ENCODE data around the gene TYK2. TPM values are rescaled to one million over a fixed set of nuclear protein-coding genes. Genes with fewer than 3 reads are reported as not detected.

Gene TYK2
- total and polyA plus RNA-seq, 8 donors, result 120 to 185 (median 151) TPM

- Histone ChIP-seq H3K4me1 (no peaks in the 10 kb centered on the region), H3K9me3 (no peaks in the 10 kb centered on the region), H3K27me3 (no peaks in the 10 kb centered on the region), H3K36me3 (peaks cover 0 to 99% of the 10 kb centered on the region in 2 donors), H3K27ac (no peak overlapping the region), H3K4me3 (no peak overlapping the region)
- ATAC-seq, result no peak
- no peak for TF ChIP-seq CTCF (IDR thresholded peaks at IDR 0.05)
- DNase-seq, result peak in 1 of 4 donors; percentile 45
- intact Hi-C loops (cut with DNase I), result no loop called here
Measured at GRCh38 chr19:10353793-10354391, 26.5 kb downstream of the TYK2 start.

GRCh38 chr19:10352764-10353671, 27.4 kb downstream of the TYK2 start:
- ATAC-seq, result peak; percentile 24
- intact Hi-C loops (cut with DNase I), result no loop called here
- peaks cover 0 to 90% of the 10 kb centered on the region in 2 donors for H3K36me3 ChIP-seq
- no peaks in the 10 kb centered on the region for H3K4me1 ChIP-seq
- H3K27ac ChIP-seq, result no peak overlapping the region
- H3K27me3 ChIP-seq, result no peaks in the 10 kb centered on the region
- H3K9me3 ChIP-seq, result no peaks in the 10 kb centered on the region
- no peak for TF ChIP-seq CTCF (IDR thresholded peaks at IDR 0.05)
- no peak overlapping the region for H3K4me3 ChIP-seq
- DNase-seq, result peak in 1 of 4 donors; percentile 55

GRCh38 chr19:10346509-10346908, 33.9 kb downstream of the TYK2 start:
- intact Hi-C loops (cut with DNase I), result no loop called here
- Histone ChIP-seq H3K27ac (peak overlapping the region; percentile 57 to 94), H3K9me3 (no peaks in the 10 kb centered on the region), H3K36me3 (peaks cover 0 to 25% of the 10 kb centered on the region in 2 donors), H3K27me3 (no peaks in the 10 kb centered on the region), H3K4me3 (no peak overlapping the region), H3K4me1 (peaks cover 0 to 24% of the 10 kb centered on the region in 2 donors)
- DNase-seq (peak in 1 of 4 donors; percentile 69), ATAC-seq (peak; percentile 94)
- no peak for TF ChIP-seq CTCF (IDR thresholded peaks at IDR 0.05)

- H3K36me3 ChIP-seq, result peaks cover 0 to 8% of the 10 kb centered on the region in 2 donors
- ATAC-seq, result no peak
- H3K27ac ChIP-seq, result no peak overlapping the region
- H3K9me3 ChIP-seq, result no peaks in the 10 kb centered on the region
- H3K4me3 ChIP-seq, result no peak overlapping the region
- TF ChIP-seq CTCF (IDR thresholded peaks at IDR 0.05), result no peak
- DNase-seq, result no peak
- peaks cover 0 to 28% of the 10 kb centered on the region in 2 donors for H3K4me1 ChIP-seq
- intact Hi-C loops (cut with DNase I), result no loop called here
- H3K27me3 ChIP-seq, result no peaks in the 10 kb centered on the region
Measured at GRCh38 chr19:10344780-10345179, 35.6 kb downstream of the TYK2 start.

- TF ChIP-seq CTCF (IDR thresholded peaks at IDR 0.05), result no peak
- H3K27me3 ChIP-seq, result no peaks in the 10 kb centered on the region
- intact Hi-C loops (cut with DNase I), result no loop called here
- peaks cover 0 to 41% of the 10 kb centered on the region in 2 donors for H3K4me1 ChIP-seq
- no peak overlapping the region for H3K27ac ChIP-seq
- no peaks in the 10 kb centered on the region for H3K9me3 ChIP-seq
- H3K4me3 ChIP-seq, result no peak overlapping the region
- DNase-seq, result no peak
- ATAC-seq, result no peak
- no peaks in the 10 kb centered on the region for H3K36me3 ChIP-seq
Measured at GRCh38 chr19:10343495-10343894, 36.9 kb downstream of the TYK2 start.
